ENCODE results near the gene CAMKK2. TPM values are rescaled to one million over a fixed set of nuclear protein-coding genes. Genes with fewer than 3 reads are reported as not detected.
A peak's percentile ranks its signal among the peaks of the same experiment; 100 is the strongest.
"Not testable (repeated sequence)": the region's sequence is repeated elsewhere in the genome, so short reads cannot be mapped to it uniquely, and the experiment has no call there.

Gene CAMKK2
- polyA plus RNA-seq, 4 donors: 34.2 to 35.1 (median 34.7) TPM

GRCh38 chr12:121250359-121250758 is 46.1 kb downstream of the CAMKK2 start:
- DNase-seq (ENCODE audit: low read depth in 4 of 4, low spot score in 3 of 4): no peak

DNA sequence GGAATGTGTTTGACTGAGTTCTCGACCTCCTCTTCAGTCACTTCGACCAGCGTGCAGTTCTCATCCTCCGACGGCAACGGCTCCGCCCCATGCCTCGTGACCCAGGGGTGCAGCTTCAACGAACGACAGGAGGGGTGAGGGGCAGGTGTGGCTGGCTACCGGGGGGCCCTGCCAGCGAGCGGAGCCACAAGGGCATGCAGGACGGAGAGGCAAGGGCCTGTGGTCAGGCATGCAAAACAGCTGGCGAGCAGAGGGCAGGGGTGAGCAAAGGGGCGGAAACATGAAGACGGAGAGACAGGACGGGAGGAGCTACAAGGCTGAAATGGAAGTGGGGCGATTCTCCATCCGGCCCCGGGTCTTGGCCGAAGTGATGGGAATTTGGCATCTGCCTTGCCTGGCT is 47.9 kb downstream of the CAMKK2 start:
- no peak for DNase-seq (ENCODE audit: low read depth in 4 of 4, low spot score in 3 of 4)

GRCh38 chr12:121246893-121247557 is 49.5 kb downstream of the CAMKK2 start:
- DNase-seq (ENCODE audit: low read depth in 4 of 4, low spot score in 3 of 4): no peak

- no peak for DNase-seq (ENCODE audit: low read depth in 4 of 4, low spot score in 3 of 4)
Observed at GRCh38 chr12:121245951-121246350, 50.6 kb downstream of the CAMKK2 start.

DNA sequence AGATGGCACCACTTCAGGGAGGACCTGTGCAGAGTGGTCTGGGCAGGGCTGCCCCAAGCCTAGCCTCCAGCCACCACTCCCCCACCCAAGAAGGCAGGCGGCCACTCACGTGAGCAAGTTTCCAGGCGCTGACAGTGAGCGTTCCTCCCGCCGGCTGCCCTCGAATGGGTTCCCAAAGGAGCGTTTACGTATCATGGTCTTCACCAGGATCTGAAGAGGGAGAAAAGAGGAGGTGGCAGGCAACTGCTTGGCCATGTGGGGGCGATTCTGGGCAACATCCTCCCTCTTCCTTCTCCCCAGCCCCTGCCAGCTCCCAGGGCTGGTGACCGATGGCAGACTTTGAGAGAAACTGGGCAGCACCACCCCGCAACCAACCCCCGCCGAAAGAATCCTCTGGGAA is 51.5 kb downstream of the CAMKK2 start:
- DNase-seq (ENCODE audit: low read depth in 4 of 4, low spot score in 3 of 4): no peak

DNA sequence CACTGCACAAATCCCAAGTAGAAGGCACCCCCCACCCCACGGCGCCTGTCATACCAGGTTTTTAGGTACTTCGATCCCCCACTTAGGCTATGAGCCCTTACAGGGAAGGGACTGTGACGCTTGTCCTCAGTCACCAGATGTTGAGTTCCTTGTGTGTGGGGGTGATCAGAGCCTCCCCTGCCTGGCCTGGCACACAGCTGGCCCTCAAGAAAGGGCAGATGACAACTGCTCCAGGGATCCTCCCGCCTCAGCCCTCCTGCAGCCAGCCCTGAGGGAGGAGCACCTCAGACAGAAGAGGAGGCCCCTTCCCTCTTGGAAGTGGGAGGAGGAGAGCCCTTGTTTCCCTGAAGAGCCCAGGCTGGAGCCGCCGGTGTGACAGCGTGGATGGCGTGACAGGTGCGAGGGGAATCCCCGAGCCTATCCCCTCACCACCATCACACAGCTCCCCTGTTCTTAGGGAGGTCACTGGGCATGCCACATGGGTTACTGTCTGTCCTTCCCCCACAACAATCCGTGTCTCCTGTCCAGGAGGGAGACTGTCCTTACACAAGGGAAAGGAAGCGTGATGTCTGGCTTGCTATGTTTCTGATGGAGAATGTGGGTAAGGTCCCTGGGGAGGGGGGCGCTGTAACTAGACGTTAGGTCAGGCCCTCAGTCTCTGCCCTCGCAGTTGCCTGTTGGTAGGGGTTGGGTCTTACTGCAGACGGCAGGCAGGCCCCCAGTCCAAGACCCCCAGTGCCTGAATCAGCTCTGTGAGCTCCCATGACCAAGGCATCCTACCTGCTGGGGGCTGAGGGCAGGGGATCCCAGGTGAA is 55.1 kb downstream of the CAMKK2 start:
- DNase-seq (ENCODE audit: low read depth in 4 of 4, low spot score in 3 of 4): peak in 1 of 4 donors; percentile 26

DNA sequence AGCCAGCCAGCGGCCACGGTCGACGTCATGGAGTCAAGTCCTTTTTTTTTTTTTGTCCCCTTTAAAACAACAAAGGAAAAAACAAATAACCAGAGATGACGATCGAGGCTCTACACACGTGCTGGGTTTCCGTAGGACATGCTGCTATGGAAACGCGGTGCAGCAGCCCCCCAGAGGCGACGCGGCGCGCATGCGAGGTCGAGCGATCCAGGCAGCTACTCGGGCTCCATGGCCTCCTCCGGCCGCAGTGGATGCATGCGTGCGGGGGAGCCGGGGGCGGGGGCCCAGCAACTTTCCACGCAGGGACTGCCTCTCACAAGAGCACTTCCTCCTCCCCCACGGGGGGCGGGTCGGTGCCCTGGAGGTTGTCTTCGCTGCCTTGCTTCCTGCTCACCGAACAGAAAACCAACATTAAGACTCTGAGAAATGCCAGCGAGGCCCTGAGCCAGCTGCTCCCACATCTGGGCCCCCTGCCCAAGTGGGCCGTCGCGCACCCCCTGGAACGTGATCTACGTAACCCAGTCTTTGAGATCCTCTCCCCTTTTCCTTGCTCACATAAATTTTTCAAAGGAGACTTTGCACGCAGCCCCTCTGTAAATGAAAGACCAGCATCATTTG is 55.9 kb downstream of the CAMKK2 start:
- DNase-seq (ENCODE audit: low read depth in 4 of 4, low spot score in 3 of 4): peak; percentile 56 to 66 (median 64)

- no peak for DNase-seq (ENCODE audit: low read depth in 4 of 4, low spot score in 3 of 4)
Observed at GRCh38 chr12:121240062-121240420, 56.5 kb downstream of the CAMKK2 start.

- DNase-seq (ENCODE audit: low read depth in 4 of 4, low spot score in 3 of 4): no peak
Observed at GRCh38 chr12:121239351-121240061, 57.0 kb downstream of the CAMKK2 start.

GRCh38 chr12:121238604-121239350 is 57.7 kb downstream of the CAMKK2 start:
- DNase-seq (ENCODE audit: low read depth in 4 of 4, low spot score in 3 of 4): no peak

DNA sequence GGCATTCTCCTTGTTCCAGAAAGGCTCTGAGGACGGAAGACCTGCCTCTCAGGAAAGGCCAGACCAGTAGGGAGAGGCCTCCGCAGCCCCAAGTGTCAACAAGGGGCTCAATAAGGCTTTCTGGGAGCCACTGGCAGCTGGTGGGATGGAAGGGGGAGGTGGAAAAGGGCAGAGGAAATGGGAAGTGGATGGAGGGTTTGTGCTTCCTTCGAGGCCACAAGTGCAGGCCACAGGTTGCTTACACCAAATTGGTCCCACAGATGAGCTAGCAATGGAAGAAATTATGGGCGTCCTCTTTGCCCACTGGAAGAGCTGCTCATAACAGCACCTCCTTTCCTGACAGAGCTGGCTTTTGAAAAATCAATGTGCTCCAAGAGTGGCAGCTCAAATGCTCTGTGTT is 58.4 kb downstream of the CAMKK2 start:
- DNase-seq (ENCODE audit: low read depth in 4 of 4, low spot score in 3 of 4): no peak

GRCh38 chr12:121237415-121237814 is 59.1 kb downstream of the CAMKK2 start:
- DNase-seq (ENCODE audit: low read depth in 4 of 4, low spot score in 3 of 4): no peak

- DNase-seq (ENCODE audit: low read depth in 4 of 4, low spot score in 3 of 4): no peak
Observed at GRCh38 chr12:121236776-121237175, 59.7 kb downstream of the CAMKK2 start.

DNA sequence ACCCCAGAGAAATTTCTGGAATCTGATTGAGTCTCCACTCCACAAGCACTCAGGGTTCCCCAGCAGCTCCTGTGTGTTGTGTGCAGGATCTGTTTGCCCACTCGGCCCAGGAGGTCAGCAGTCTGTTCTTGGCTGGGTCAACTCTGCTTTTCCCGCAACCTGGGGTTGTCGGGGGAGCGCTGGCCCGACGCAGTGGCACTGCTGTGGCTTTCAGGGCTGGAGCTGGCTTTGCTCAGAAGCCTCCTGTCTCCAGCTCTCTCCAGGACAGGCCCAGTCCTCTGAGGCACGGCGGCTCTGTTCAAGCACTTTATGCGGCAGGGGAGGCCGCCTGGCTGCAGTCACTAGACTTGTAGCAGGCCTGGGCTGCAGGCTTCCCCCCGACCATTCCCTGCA is 62.9 kb downstream of the CAMKK2 start:
- DNase-seq (ENCODE audit: low read depth in 4 of 4, low spot score in 3 of 4): no peak

DNA sequence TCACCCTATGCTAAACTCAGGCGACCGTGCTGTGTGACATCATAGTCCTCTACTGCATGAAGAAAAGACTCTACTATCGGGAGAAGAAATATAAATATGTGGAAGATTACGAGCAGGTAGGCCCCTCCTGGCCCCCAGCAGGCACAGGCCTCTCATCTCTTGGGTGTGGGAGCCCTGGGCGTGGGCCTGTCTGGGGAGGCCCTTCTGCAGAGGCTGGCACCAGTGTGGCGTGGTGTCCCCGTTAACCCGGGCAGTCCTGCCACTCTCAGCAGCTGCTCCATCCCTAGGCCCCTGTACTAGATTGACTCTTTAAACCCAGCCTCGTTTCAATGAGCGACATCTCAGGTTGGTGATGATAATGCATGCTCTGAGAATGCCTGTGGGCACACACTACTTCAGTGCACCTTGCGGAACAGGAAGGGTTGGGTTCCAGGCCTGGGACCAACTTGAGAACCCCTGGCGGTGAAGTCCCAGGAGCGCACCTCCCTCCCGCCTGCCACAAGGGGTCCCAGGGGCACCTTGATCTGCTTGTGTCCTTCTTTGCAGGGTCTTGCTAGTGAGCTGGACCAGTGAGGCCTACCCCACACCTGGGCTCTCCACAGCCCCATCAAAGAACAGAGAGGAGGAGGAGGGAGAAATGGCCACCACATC is 63.4 kb downstream of the CAMKK2 start:
- no peak for DNase-seq (ENCODE audit: low read depth in 4 of 4, low spot score in 3 of 4)

DNA sequence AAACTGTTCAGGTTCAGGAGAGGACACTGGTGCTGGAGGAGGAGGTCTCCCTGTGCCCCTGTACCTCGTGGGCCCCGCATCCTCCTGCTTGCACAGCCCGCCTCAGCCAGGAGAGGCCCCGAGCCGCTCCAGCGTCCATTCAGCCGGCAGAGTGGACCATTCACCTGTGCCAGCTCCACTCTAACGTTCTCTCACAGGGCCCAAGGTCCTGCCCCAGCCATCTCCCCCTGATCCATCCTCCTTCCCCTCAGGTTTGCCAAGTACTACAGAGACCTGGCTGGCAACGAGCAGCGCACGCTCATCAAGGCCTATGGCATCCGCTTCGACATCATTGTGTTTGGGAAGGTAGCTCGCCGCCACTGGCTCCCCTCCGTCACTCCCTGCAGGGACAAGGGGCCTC is 64.3 kb downstream of the CAMKK2 start:
- DNase-seq (ENCODE audit: low read depth in 4 of 4, low spot score in 3 of 4): no peak

DNA sequence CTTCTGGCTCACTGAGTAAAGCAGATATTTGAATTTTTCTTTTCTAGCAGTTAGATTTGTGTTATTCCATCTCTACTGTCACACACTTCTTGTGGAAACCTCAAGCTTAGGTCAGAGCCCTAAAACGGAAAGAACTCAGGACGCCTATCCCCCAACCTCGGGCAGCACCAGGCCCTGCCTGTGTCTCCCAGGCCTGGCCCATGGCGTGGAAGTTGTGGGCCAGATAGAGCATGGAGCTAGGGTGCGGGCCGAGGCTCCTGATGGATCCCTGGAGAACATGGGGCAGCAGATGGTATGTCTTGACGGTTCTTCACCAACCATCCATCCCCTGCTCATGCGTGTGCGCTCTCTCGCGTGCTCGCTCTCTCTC is 66.0 kb downstream of the CAMKK2 start:
- DNase-seq (ENCODE audit: low read depth in 4 of 4, low spot score in 3 of 4): no peak

DNA sequence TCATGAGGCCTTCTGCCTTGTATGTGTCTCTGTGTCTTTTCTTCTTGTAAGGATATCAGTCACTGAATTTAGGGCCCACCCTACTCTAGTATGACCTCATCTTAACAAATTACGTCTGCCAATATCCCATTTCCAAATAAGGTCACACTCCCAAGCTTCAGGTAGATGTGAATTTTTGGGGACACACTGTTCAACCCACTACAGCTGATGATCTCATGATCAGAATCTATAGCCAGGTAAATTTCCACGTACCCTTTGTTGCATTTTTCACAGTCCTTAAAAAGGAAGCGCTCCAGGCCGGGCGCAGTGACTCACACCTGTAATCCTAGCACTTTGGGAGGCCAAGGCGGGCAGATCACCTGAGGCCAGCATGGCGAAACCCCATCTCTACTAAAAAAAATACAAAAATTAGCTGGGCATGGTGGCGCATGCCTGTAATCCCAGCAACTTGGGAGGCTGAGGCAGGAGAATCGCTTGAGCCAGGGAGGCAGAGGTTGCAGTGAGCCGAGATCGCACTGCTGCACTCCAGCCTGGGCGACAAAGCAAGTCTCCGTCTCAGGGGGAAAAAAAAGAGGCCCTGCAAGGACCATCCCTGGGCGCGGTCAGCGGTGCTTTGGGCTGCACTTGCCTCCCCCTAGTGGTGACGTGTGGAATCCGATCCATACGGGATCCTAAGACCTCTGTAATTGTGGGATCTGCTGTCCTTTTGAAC is 66.5 kb downstream of the CAMKK2 start:
- DNase-seq (ENCODE audit: low read depth in 4 of 4, low spot score in 3 of 4): not testable (repeated sequence)

DNA sequence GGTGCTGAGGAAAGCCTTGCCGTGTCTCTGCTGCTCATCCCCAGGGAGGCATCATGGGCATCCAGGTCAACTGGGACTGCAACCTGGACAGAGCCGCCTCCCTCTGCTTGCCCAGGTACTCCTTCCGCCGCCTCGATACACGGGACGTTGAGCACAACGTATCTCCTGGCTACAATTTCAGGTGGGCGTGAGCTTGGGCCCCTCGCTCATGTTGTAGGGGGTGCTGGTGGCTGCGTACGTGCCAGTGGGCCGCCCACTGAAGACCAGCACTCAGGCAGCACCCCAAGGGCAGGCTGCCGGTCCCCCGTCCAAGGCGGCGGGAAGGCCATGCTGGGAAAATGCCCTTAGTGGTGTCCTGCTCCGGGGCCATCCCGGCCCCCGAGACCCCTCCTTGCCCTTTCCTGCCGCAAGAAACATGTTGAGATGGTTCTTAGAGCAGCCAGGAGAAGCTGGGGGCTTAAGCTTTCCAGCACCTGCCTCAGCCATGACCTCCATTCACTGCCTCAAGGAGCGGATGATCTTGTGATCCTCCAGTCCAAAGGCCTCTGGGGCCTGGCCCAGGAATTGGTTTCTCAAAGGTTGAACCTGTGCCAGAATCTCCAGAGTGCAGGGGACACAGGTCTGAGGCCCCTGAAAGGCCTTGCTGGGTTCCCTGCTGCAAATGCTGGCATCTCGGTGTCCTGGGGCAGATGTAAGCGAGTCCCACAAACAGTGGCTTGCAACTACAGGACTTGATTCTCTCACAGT is 67.4 kb downstream of the CAMKK2 start:
- DNase-seq (ENCODE audit: low read depth in 4 of 4, low spot score in 3 of 4): no peak

Measured in right renal pelvis (tissue), 4 donors.